Vagina (tissue), 2 donors: ENCODE measurements around the gene UBAP1L. TPM values are rescaled to one million over a fixed set of nuclear protein-coding genes. Genes with fewer than 3 reads are reported as not detected.

Source experiments
- DNase-seq, 2 donors: peaks; one replicate each; pipeline ENCODE4 v3.0.0-alpha.2; 2017; ENCODE audit errors: extremely low spot score in 2 of 2
- H3K27ac ChIP-seq: fragments of 200-600 bp; sonication (generic); one replicate; pipeline ENCODE4 v1.5.1; 2019
- H3K27me3 ChIP-seq: fragments of 200-600 bp; sonication (generic); one replicate; pipeline ENCODE4 v1.5.1; 2019
- H3K36me3 ChIP-seq, 2 donors: fragments of 200-600 bp; sonication (generic); one replicate each; pipeline ENCODE4 v1.5.1; 2017 to 2019
- H3K4me1 ChIP-seq: fragments of 200-600 bp; sonication (generic); one replicate; pipeline ENCODE4 v1.5.1; 2019
- H3K4me3 ChIP-seq, 2 donors: fragments of 200-600 bp; sonication (generic); 1 replicate in 1 of 2; 2 replicates in 1 of 2; pipeline ENCODE4 v1.5.1; 2016 to 2019
- H3K9me3 ChIP-seq: fragments of 200-600 bp; sonication (generic); one replicate; pipeline ENCODE4 v1.5.1; 2019
- CTCF ChIP-seq, 3 experiments: fragments of 450-650 bp in 2 of 3; fragments of 200-600 bp in 1 of 3; sonication (generic) in 1 of 3; IDR thresholded peaks; one replicate each; pipeline ENCODE4 v1.5.1; 2017 to 2019; ENCODE audit warnings: antibody characterized with exemption in 3 of 3, mild to moderate bottlenecking in 2 of 3, moderate library complexity in 2 of 3
- POLR2A ChIP-seq, 2 donors: fragments of 450-650 bp; IDR thresholded peaks; one replicate each; pipeline ENCODE4 v1.6.1; 2017; ENCODE audit warnings: antibody characterized with exemption in 2 of 2, mild to moderate bottlenecking in 2 of 2, moderate library complexity in 2 of 2
- POLR2AphosphoS5 ChIP-seq, 2 donors: sonication (generic); formaldehyde crosslinking; IDR thresholded peaks; one replicate each; pipeline ENCODE4 v1.9.0; 2017; ENCODE audit warnings: antibody characterized with exemption in 2 of 2, mild to moderate bottlenecking in 2 of 2, low read depth in 1 of 2; ENCODE audit not compliant: insufficient read depth in 1 of 2
- intact Hi-C: fragments of 100-400 bp; cut with DNase I; formaldehyde crosslinking; loops from one replicate; pipeline ENCODE4 v1.15.1; 2023
- total RNA-seq: library from RNA; depleted of rRNA; stranded (reverse); fragments of >200 nt; gene quantifications from one replicate; pipeline ENCODE4 v1.2.3, GENCODE V29; 2016

The UBAP1L gene
- total RNA-seq, 1 donor from 2014 or later: 5.4 TPM

GRCh38 chr15:65082303-65082953 lies 32.6 kb downstream of the UBAP1L start:
- peaks cover 35% of the 10 kb centered on the region for H3K4me1 ChIP-seq
- H3K27ac ChIP-seq: peak overlapping the region; percentile 53
- intact Hi-C loops: no loop called here
- DNase-seq: no peak
- no peaks in the 10 kb centered on the region for H3K27me3 ChIP-seq
- TF ChIP-seq POLR2AphosphoS5 (IDR thresholded peaks at IDR 0.05; ENCODE audit: insufficient read depth in 1 of 2, low read depth in 1 of 2) (peak in 1 of 2 donors; percentile 23), POLR2A (IDR thresholded peaks at IDR 0.05) (no peak)
- H3K9me3 ChIP-seq: no peaks in the 10 kb centered on the region
- no peak overlapping the region for H3K4me3 ChIP-seq
- no peaks in the 10 kb centered on the region for H3K36me3 ChIP-seq

GRCh38 chr15:65081758-65082157 lies 33.2 kb downstream of the UBAP1L start:
- H3K4me3 ChIP-seq: no peak overlapping the region
- no peaks in the 10 kb centered on the region for H3K27me3 ChIP-seq
- no peaks in the 10 kb centered on the region for H3K9me3 ChIP-seq
- H3K36me3 ChIP-seq: no peaks in the 10 kb centered on the region
- no peak for DNase-seq
- intact Hi-C loops: no loop called here
- H3K4me1 ChIP-seq: peaks cover 28% of the 10 kb centered on the region
- peak overlapping the region; percentile 53 for H3K27ac ChIP-seq
- TF ChIP-seq POLR2AphosphoS5 (IDR thresholded peaks at IDR 0.05; ENCODE audit: insufficient read depth in 1 of 2, low read depth in 1 of 2) (no peak), POLR2A (IDR thresholded peaks at IDR 0.05) (no peak), CTCF (IDR thresholded peaks at IDR 0.05) (no peak)

GRCh38 chr15:65081270-65081669 lies 33.7 kb downstream of the UBAP1L start:
- Histone ChIP-seq H3K4me3 (no peak overlapping the region), H3K36me3 (no peaks in the 10 kb centered on the region), H3K27me3 (no peaks in the 10 kb centered on the region), H3K4me1 (peaks cover 23% of the 10 kb centered on the region), H3K9me3 (no peaks in the 10 kb centered on the region), H3K27ac (no peak overlapping the region)
- TF ChIP-seq CTCF (IDR thresholded peaks at IDR 0.05): no peak
- no peak for TF ChIP-seq POLR2AphosphoS5 (IDR thresholded peaks at IDR 0.05; ENCODE audit: insufficient read depth in 1 of 2, low read depth in 1 of 2)
- no peak for TF ChIP-seq POLR2A (IDR thresholded peaks at IDR 0.05)
- intact Hi-C loops: no loop called here
- DNase-seq: no peak

- no peaks in the 10 kb centered on the region for H3K27me3 ChIP-seq
- no peak overlapping the region for H3K4me3 ChIP-seq
- H3K27ac ChIP-seq: no peak overlapping the region
- H3K9me3 ChIP-seq: no peaks in the 10 kb centered on the region
- no peaks in the 10 kb centered on the region for H3K36me3 ChIP-seq
- H3K4me1 ChIP-seq: peaks cover 16% of the 10 kb centered on the region
- TF ChIP-seq POLR2A (IDR thresholded peaks at IDR 0.05) (no peak), CTCF (IDR thresholded peaks at IDR 0.05) (no peak), POLR2AphosphoS5 (IDR thresholded peaks at IDR 0.05; ENCODE audit: insufficient read depth in 1 of 2, low read depth in 1 of 2) (no peak)
- DNase-seq: no peak
- intact Hi-C loops: loop anchor here (5.0 kb wide), 1 partner anchor 37 kb away; no protein-coding TSS in a partner anchor
Observed at GRCh38 chr15:65079580-65079979, 35.4 kb downstream of the UBAP1L start.

- intact Hi-C loops: loop anchor here (5.0 kb wide), 1 partner anchor 36 kb away; no protein-coding TSS in a partner anchor
- Histone ChIP-seq H3K4me1 (peaks cover 14% of the 10 kb centered on the region), H3K9me3 (no peaks in the 10 kb centered on the region), H3K4me3 (peak overlapping the region in 1 of 2 donors; percentile 17), H3K27ac (no peak overlapping the region), H3K36me3 (no peaks in the 10 kb centered on the region), H3K27me3 (no peaks in the 10 kb centered on the region)
- TF ChIP-seq POLR2AphosphoS5 (IDR thresholded peaks at IDR 0.05; ENCODE audit: insufficient read depth in 1 of 2, low read depth in 1 of 2) (peak in 1 of 2 donors; percentile 42), CTCF (IDR thresholded peaks at IDR 0.05) (peak; percentile 37 to 58 (median 50)), POLR2A (IDR thresholded peaks at IDR 0.05) (no peak)
- DNase-seq: no peak
Observed at GRCh38 chr15:65077981-65078352, 37.0 kb downstream of the UBAP1L start.
